ENCODE data around the gene TIMD4.

Gene TIMD4

GRCh38 chr5:156920861-156921431 is 42.1 kb downstream of the TIMD4 start:
- no peak for DNase-seq

GRCh38 chr5:156920042-156920860 is 42.8 kb downstream of the TIMD4 start:
- peak; percentile 63 for DNase-seq

GRCh38 chr5:156918311-156918845 is 44.6 kb downstream of the TIMD4 start:
- DNase-seq = no peak

GRCh38 chr5:156914371-156914737 is 48.7 kb downstream of the TIMD4 start:
- no peak for DNase-seq

- DNase-seq = no peak
Measured at GRCh38 chr5:156913719-156914370, 49.2 kb downstream of the TIMD4 start.

- no peak for DNase-seq
Measured at GRCh38 chr5:156913355-156913718, 49.7 kb downstream of the TIMD4 start.

GRCh38 chr5:156912869-156913268 is 50.2 kb downstream of the TIMD4 start:
- no peak for DNase-seq

GRCh38 chr5:156909180-156909579 is 53.8 kb downstream of the TIMD4 start:
- no peak for DNase-seq

- no peak for DNase-seq
Measured at GRCh38 chr5:156907667-156908066, 55.4 kb downstream of the TIMD4 start.

- no peak for DNase-seq
Measured at GRCh38 chr5:156906807-156907206, 56.2 kb downstream of the TIMD4 start.

- no peak for DNase-seq
Measured at GRCh38 chr5:156896546-156896945, 66.5 kb downstream of the TIMD4 start.

GRCh38 chr5:156893517-156893916 is 69.5 kb downstream of the TIMD4 start:
- DNase-seq = no peak

GRCh38 chr5:156892864-156893263 is 70.2 kb downstream of the TIMD4 start:
- DNase-seq = no peak

- DNase-seq = no peak
Measured at GRCh38 chr5:156892223-156892622, 70.8 kb downstream of the TIMD4 start.

- no peak for DNase-seq
Measured at GRCh38 chr5:156888520-156888919, 74.5 kb downstream of the TIMD4 start.

- DNase-seq = no peak
Measured at GRCh38 chr5:156883316-156883875, 79.6 kb downstream of the TIMD4 start.

GRCh38 chr5:156879665-156880285 is 83.3 kb downstream of the TIMD4 start:
- DNase-seq = no peak

GRCh38 chr5:156871212-156871611 is 91.8 kb downstream of the TIMD4 start:
- DNase-seq = no peak

- DNase-seq = no peak
Measured at GRCh38 chr5:156870498-156870839, 92.6 kb downstream of the TIMD4 start.

Measured in stimulated activated naive CD4-positive, alpha-beta T cell treated with Interleukin-2 at 50 U/mL for 16 hours (primary cell).